ENCODE data around the gene MLXIP.
A peak's percentile ranks its signal among the peaks of the same experiment; 100 is the strongest.

The MLXIP gene

GRCh38 chr12:122076743-122077495 lies 1.6 kb upstream of the MLXIP start:
- TF ChIP-seq GATA1 (IDR thresholded peaks at IDR 0.05; ENCODE audit: low read depth, low read length) (no peak), POLR2A (IDR thresholded peaks at IDR 0.05; ENCODE audit: low read length) (no peak)

GRCh38 chr12:122079033-122079531 lies 526 bp downstream of the MLXIP start:
- peak; percentile 70 to 84 for DNase-seq
- TF ChIP-seq GATA1 (IDR thresholded peaks at IDR 0.05; ENCODE audit: low read depth, low read length): no peak

More at GRCh38 chr12:122076743-122077495, 1.6 kb upstream of the MLXIP start:
- DNase-seq: no peak

- TF ChIP-seq GATA1 (IDR thresholded peaks at IDR 0.05; ENCODE audit: low read depth, low read length) (no peak), POLR2A (IDR thresholded peaks at IDR 0.05; ENCODE audit: low read length) (no peak)
- DNase-seq: peak; percentile 66 to 78
Measured at GRCh38 chr12:122079532-122080081, 1.1 kb downstream of the MLXIP start.

- peak; percentile 68 to 75 for DNase-seq
- no peak for TF ChIP-seq GATA1 (IDR thresholded peaks at IDR 0.05; ENCODE audit: low read depth, low read length)
- peak; percentile 54 for TF ChIP-seq POLR2A (IDR thresholded peaks at IDR 0.05; ENCODE audit: low read length)
Measured at GRCh38 chr12:122080149-122081082, 1.9 kb downstream of the MLXIP start.

- DNase-seq: peak; percentile 84 to 88
- TF ChIP-seq POLR2A (IDR thresholded peaks at IDR 0.05; ENCODE audit: low read length) (no peak), GATA1 (IDR thresholded peaks at IDR 0.05; ENCODE audit: low read depth, low read length) (no peak)
Measured at GRCh38 chr12:122081083-122081696, 2.6 kb downstream of the MLXIP start.

GRCh38 chr12:122081697-122082221 lies 3.2 kb downstream of the MLXIP start:
- DNase-seq: peak; percentile 47 to 67
- TF ChIP-seq GATA1 (IDR thresholded peaks at IDR 0.05; ENCODE audit: low read depth, low read length) (no peak), POLR2A (IDR thresholded peaks at IDR 0.05; ENCODE audit: low read length) (no peak)

GRCh38 chr12:122082621-122083356 lies 4.2 kb downstream of the MLXIP start:
- DNase-seq: peak; percentile 71 to 80
- TF ChIP-seq GATA1 (IDR thresholded peaks at IDR 0.05; ENCODE audit: low read depth, low read length): no peak
- peak; percentile 56 for TF ChIP-seq POLR2A (IDR thresholded peaks at IDR 0.05; ENCODE audit: low read length)

- TF ChIP-seq POLR2A (IDR thresholded peaks at IDR 0.05; ENCODE audit: low read length): no peak
- no peak for TF ChIP-seq GATA1 (IDR thresholded peaks at IDR 0.05; ENCODE audit: low read depth, low read length)
- no peak for DNase-seq
Measured at GRCh38 chr12:122084857-122085405, 6.4 kb downstream of the MLXIP start.

- TF ChIP-seq POLR2A (IDR thresholded peaks at IDR 0.05; ENCODE audit: low read length) (no peak), GATA1 (IDR thresholded peaks at IDR 0.05; ENCODE audit: low read depth, low read length) (no peak)
- DNase-seq: peak; percentile 75 to 91
Measured at GRCh38 chr12:122085591-122085990, 7.0 kb downstream of the MLXIP start.

- TF ChIP-seq POLR2A (IDR thresholded peaks at IDR 0.05; ENCODE audit: low read length): peak; percentile 2
- no peak for TF ChIP-seq GATA1 (IDR thresholded peaks at IDR 0.05; ENCODE audit: low read depth, low read length)
- DNase-seq: no peak
Measured at GRCh38 chr12:122086116-122086515, 7.6 kb downstream of the MLXIP start.

- peak in 1 of 2 experiments; percentile 44 for DNase-seq
- TF ChIP-seq GATA1 (IDR thresholded peaks at IDR 0.05; ENCODE audit: low read depth, low read length) (no peak), POLR2A (IDR thresholded peaks at IDR 0.05; ENCODE audit: low read length) (no peak)
Measured at GRCh38 chr12:122086641-122087285, 8.2 kb downstream of the MLXIP start.
